M059J (cell line): ENCODE measurements around the gene STAMBPL1. TPM values are rescaled to one million over a fixed set of nuclear protein-coding genes. Genes with fewer than 3 reads are reported as not detected.
A peak's percentile ranks its signal among the peaks of the same experiment; 100 is the strongest.

Experiments
- DNase-seq: peaks from one replicate; pipeline ENCODE4 v3.0.0-alpha.2; 2012; ENCODE audit warnings: low read depth
- total RNA-seq: library from RNA; depleted of rRNA; stranded (reverse); fragments of >200 nt; shearing (Covaris generic); gene quantifications from 2 replicates; pipeline ENCODE4 v1.2.3, GENCODE V29; 2014; rRNA removed

Gene STAMBPL1
- total RNA-seq, 1 experiment from 2014 or later = 22.8 TPM

DNA sequence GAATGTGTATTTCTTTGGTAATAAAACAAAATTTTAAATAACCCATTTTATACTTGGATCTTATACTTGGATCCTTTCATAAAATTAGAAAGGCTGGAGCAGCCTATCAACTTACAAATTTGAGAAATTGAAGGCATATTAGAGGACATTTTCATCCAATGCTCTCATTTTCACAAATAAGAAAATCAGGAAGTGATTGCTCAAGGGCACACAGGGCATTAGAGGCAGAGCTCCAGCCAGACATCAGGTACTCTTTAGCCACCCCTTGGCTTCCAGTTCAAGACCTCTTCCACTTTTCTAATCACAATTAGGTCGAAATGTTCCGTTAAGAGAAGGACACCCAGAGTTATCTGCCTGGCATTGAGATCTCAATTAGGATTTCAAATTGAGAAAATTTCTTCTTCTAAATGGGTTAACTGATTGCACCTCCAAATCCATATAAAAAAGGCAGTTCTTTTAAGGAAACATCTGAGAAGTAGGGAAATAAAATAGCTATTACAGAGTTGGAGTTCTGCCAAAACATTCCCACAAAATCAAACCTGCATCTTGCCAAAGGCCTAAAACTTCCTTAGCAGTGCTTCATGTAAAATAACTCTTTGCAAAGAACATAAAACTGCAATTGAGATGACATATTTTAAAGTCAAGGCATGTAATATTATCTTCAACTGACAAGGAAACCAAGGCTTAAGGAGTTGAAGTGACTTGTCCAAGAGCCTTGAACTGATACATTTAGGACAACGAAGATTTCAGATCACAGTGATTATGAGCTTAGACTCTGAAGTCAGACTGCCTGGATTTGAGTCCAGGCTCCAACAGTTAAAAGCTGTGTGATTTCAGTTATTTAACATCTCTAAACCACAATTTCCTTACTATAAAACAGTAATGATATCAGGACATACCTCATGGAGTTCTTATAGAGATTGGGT, 70.1 kb downstream of the STAMBPL1 start:
- DNase-seq = peak; percentile 23

DNA sequence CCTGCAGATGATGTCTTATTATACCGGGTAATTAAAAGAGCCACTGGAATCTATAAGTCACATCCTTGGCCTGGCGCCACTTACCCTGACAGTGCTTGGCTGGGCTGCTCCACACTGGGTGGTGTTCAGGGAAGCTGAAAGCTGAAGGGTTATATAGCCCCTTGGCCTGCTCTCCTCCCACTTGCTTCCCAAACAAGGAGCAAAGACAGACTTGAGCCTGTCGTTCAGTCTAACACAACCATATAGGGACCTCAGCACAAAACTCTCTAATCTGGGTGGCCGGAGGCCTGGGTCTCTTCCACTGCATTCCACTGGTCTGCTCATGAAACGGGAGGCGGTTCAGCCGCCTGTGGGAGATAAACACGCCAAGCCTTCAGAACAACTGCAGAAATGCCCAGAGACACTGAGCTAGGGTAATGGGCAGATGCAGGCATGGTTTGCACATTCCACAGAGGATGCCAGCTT, 72.6 kb downstream of the STAMBPL1 start, which contains the start of gene ACTA2:
ACTA2 (minus strand) TSS at position 127 of the 465 bp plus-strand sequence. CDS start 3,843 bp downstream, outside the sequence.
- peak; percentile 43 for DNase-seq

DNA sequence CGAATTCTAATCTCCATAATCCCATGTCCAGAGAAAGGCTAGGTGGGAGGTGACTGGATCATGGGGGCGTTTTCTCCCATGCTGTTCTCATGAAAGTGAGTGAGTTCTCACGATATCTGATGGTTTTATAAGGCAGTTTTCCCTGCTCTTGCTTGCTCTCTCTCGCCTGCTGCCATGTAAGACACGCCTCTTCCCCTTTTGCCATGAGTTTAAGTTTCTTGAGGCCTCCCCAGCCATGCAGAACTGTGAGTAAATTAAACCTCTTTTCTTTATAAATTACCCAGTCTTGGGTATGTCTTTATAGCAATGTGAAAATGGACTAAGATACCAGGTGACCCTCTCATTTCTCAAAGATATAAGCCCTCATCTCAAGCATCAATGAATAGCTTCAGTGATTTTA, 73.6 kb downstream of the STAMBPL1 start:
- DNase-seq = no peak

DNA sequence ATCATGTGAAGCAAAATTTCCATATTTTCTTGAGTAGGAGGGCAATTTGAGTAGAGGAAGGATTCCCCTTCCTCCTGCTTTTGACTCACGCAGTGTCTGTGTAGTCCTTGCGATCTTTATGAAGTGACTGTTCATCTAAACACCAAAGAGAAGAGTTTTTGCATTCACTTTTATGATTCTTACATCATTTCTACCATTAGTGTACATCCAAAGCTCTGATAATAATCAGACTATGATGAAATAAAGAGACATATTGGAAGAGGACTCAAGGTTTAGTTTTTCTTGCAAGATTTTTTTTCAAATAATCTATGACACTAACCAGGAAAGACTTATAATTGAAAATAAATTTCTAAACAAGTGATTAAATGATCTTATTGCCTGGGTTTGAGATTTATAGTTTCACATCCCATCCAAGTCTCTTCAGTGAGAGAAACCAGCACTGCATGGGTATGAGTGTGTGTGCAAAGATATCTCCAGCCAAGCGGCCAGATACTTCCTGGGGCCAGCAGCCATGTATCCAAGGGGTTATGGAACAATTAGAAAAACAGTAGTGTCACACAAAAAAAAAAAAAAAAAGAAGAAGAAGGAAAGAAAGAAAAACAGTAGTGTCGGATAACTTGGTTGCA, 74.5 kb downstream of the STAMBPL1 start:
- no peak for DNase-seq

DNA sequence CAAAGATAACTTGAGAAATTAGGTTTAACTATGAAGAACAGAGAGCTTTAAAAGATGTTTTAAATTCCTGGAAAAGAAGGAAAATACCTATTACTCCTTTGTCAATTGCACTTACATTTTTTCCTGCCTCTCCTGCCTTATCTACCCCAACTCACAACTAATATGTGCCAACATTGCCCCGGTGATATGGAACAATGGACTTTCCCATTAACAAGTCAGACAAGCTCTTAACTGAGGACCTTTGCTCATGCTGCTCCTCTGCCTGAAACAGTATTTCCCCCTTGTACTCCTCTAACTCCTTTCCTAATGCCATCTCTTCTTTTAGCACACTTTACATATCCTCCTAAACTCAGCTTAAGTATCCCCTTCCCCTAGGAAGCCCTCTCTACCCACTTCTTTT, 77.3 kb downstream of the STAMBPL1 start:
- no peak for DNase-seq

DNA sequence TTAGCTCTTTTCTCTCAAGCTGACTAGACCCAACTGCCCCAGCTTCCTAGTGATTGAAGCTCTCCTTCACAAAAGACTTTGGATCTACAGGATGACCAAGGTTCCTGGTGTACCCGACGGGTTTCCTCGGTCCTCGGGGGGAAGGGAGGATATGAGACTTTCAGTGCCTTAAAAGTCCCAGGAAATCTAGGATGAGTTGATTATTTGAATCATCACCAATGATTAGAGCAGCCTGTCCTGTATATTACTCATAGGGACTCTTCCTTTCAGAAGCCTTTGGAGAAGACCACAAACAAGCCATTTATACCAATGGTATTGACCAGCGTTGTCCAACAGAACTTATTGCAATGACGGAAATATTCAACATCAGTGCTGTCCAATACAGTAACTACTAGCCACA, 78.7 kb downstream of the STAMBPL1 start:
- no peak for DNase-seq

DNA sequence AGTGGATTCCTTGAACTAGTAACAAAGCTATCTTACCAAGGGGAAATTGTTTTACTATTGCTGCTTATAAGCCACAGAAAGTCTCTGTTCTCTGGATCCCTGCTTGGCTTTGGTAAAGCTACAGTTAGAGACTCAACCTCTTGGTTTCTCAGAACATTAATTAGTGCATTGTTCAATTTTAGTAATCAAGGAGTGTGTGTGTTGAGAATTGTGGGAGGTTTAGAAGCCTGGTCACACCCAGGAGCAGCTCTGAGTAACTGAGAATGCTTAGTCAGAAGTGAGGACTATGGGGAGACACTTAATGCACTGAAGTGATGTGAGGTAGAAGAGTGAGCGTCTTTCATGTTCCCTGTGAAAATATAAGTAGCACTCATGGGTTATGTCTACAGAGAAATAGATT, 80.8 kb downstream of the STAMBPL1 start:
- no peak for DNase-seq

DNA sequence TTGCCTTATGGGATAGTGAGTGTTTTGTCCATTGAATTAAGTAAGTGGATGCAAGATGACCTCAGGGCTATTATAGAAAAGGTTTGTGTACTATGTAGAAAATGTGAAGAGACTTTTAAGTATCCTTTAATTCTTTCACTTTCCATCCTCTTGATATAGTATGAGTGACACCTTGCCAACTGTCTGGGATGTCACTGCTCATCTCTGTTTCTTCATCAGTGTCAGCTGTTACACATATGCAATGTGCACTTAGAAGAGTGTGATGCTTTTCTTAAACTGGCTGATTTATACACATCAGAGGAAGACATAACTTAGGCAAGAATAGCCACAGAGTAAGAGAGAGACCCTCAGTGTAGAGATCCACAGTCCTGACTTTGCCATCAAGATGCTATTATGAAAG, 81.2 kb downstream of the STAMBPL1 start:
- no peak for DNase-seq

DNA sequence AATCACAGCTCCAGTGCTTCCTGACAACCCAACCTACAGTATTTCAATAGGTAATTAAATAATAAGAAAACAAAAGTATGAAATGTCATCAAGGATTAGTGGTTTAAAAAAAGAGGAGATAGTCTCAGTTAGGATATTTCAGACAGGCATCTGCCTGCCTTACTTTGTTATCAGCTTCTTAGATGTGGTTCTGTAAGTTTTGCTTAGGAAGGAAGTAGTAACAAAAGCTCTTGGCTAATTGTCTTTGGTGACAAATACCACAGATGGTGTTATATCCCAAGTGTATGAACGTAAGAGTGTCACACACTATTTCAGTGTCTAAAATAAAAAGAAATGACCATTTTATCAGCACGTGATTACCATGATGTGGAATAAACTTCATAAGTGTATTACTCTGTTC, 82.3 kb downstream of the STAMBPL1 start:
- no peak for DNase-seq

DNA sequence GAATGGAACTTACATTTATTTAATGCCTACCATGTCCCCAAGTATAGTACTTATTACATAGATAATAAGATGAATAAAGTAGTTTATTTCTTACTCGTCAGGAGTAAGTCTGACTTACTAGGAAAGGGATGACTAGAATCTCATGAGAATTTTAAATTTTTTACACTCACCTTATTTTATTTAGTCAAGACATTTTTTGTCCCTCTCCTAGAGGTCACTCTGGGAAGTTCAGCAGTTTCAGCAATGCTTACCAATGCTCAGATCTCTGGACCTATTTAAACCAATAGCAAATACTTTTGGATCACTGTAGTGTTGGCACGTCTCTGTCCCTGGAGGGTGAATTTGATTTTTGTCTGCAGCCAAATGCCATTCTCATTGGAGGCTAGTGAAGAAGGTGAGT, 83.3 kb downstream of the STAMBPL1 start:
- DNase-seq = no peak

DNA sequence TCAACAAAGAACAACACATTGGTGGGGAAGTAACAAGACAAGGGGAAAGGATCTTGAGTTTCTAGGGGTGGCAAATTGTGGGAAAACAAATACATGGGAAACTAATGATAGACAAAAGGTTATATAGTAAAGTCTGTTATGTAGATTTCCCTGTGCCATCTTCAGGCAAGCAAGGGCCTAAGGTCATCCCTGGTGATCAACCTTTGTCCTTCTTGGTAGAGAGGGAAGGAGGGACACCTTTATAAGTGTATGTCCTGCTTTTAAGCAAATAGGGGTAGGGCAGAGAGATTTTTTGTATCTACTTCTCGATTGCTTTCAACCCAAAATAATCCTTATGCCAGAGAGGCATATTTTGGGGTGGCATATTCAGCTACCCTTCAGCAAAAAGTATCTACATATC, 84.3 kb downstream of the STAMBPL1 start:
- DNase-seq = no peak

DNA sequence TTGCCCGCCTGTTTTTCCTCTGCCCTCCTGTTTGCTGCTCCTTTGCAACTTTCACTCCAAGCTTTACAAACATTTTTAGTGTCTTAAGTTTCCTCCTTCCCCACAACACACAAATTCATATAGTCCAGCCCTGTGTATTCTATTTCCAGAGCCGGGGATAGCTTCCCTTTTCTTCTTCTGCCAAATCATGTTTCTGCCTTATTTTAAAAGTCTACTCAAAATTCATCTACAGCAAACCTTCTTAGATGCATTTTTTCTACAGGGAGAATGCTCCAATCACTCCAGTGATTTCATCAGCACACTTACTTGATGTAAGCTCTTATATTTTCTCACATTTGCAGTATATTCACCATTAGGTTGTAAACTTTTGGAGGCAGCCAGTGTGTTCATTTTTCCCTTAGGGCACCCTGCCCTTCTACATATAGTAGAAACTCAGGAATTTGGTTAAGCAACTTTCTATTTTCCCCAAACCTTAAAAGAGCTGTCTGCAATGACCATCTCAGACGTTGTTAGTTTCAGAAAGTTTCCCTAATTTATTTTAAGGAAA, 84.9 kb downstream of the STAMBPL1 start:
- DNase-seq = no peak

DNA sequence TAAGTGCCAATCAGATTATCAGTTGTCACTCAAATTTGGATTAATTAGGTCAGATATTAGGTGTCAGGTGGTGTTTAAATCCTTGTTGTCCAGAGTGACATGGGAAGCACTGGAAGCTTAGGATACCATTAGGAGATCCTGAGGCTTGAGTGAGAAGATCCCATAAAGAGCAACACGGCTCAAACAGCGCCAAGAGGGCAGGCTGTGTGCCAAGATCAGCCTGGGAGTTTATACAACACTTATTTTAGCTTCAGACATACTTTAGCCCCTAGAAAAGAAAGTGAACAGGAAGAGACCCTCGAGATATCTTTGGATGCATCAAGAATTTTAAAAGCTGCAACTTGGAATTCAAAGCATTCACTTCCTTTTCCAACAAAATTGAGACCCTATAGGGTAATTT, 86.8 kb downstream of the STAMBPL1 start:
- peak; percentile 6 for DNase-seq

DNA sequence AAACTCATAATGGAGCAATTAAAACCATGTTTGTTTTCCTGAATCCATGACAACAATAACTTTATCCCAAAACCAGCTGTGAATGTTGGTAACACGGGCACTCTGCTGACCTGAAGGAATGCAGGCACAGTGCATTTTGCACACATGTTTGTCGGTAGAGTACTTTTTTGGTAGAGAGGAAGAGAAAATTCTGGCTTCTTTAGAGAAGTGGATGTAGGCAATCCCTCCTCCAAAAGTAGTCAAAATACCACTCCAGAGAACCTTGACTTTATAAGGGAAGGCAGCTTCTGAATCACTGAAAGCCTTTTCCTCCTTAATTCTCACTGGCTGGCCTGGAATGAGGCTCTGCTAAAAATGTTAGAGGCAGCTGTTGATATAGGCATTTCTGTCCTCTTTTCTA, 88.3 kb downstream of the STAMBPL1 start:
- peak; percentile 1 for DNase-seq

DNA sequence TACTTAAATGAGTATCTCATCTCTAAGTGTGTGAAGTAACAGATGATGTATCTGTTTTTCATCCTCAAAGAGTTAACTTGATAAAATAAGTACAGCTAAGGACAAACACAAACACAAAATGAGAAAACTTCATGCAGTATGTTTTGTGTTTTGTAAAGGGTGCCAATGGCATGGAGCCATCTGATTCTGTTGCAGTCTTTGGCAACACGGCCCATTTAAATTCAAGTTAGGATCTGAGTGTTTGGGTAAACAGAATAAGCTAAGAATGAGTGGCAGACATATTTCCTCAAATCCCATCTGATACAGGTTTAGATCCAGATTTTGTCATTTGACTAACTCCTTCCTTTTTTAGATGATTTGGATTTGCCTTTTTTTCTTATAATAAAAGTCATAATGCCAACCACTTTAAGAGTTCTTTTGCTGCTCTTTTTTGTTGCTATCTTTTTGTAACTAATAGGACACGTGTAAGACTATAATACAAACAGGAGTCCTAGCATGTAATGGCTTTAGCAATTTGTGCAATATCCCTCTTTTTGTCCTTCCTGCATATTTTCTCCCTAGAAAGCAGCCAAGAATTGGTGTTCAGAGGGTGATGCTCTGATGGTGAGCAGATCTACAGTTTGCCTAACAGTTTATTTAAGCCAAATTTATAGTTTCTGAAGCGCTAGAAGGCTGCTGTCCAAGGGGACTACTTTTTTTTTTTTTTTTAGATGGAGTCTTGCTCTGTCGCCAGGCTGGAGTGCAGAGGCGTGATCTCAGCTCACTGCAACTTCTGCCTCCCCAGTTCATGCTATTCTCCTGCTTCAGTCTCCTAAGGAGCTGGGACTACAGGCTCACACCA, 91.4 kb downstream of the STAMBPL1 start:
- no peak for DNase-seq

Other genes with a start within 250 kb of the STAMBPL1 start
- gene LIPF, start 215.8 kb upstream of the STAMBPL1 start, total RNA-seq = not detected in 2 replicates
- gene LIPK, start 174.0 kb upstream of the STAMBPL1 start, total RNA-seq = not detected in 2 replicates
- not detected in 2 replicates for gene LIPN, start 120.2 kb upstream of the STAMBPL1 start, total RNA-seq
- not detected in 2 replicates for gene LIPM, start 77.5 kb upstream of the STAMBPL1 start, total RNA-seq
- not detected in 2 replicates for gene ANKRD22, start 28.4 kb upstream of the STAMBPL1 start, total RNA-seq
- 79.1 and 99.1 TPM in 2 replicates for gene ACTA2, start 72.5 kb downstream of the STAMBPL1 start, total RNA-seq
- 11.5 and 21.2 TPM in 2 replicates for gene FAS, start 110.6 kb downstream of the STAMBPL1 start, total RNA-seq